HG03039 (cell line): Measurements from ENCODE around the gene TMEM150A.
"Not testable (repeated sequence)": the region's sequence is repeated elsewhere in the genome, so short reads cannot be mapped to it uniquely, and the experiment has no call there.

ENCODE experiments used
- ATAC-seq: cut with Tn5 transposase; IDR thresholded peaks from one replicate; pipeline ENCODE4 v1.9.1; 2021; ENCODE audit warnings: mild to moderate bottlenecking, moderate library complexity; ENCODE audit not compliant: unreplicated experiment

Gene TMEM150A

GRCh38 chr2:85595301-85596025 lies 7.0 kb downstream of the TMEM150A start, which contains the start of gene RNF181:
RNF181 (plus strand) TSS chr2:85595745; CDS start chr2:85595764, 19 bp downstream.
- ATAC-seq = peak; percentile 97

- no peak for ATAC-seq
These were observed 7.7 kb downstream of the TMEM150A start for GRCh38 chr2:85594715-85595300.

DNA sequence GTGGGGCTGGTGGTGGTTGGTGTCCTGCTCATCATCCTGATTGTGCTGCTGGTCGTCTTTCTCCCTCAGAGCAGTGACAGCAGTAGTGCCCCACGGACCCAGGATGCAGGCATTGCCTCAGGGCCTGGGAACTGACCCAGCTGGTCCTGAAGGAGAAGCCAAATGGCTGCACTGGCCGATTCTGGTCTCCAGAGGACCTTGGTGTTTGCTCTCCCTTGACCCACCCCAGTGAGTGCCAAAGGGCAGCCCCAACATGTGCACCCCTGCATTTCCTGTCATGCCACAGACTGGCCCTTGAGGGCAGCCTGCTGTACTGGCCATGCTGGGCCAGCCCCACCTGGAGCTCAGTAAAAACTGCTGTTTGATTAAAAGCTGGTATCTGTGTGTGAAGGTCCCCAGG lies 9.5 kb downstream of the TMEM150A start:
- no peak for ATAC-seq

- ATAC-seq = not testable (repeated sequence)
These were observed 10.2 kb downstream of the TMEM150A start for GRCh38 chr2:85592299-85592698.

DNA sequence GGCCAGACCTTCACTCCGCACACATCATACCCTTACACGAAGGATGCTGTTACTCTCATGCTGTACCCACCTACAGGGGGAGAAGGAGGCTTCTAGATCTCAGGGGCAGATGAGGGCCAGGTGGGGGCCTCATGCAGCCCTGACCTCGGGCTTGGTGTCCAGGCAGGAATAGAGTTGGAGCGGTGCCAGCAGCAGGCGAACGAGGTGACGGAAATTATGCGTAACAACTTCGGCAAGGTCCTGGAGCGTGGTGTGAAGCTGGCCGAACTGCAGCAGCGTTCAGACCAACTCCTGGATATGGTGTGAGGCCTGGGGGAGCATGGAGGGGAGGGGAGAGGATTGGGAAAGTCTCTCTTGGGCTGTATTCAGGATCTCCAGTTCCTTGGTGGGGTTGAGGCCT lies 10.9 kb downstream of the TMEM150A start:
- no peak for ATAC-seq

GRCh38 chr2:85590950-85591349 lies 11.5 kb downstream of the TMEM150A start:
- ATAC-seq = no peak

DNA sequence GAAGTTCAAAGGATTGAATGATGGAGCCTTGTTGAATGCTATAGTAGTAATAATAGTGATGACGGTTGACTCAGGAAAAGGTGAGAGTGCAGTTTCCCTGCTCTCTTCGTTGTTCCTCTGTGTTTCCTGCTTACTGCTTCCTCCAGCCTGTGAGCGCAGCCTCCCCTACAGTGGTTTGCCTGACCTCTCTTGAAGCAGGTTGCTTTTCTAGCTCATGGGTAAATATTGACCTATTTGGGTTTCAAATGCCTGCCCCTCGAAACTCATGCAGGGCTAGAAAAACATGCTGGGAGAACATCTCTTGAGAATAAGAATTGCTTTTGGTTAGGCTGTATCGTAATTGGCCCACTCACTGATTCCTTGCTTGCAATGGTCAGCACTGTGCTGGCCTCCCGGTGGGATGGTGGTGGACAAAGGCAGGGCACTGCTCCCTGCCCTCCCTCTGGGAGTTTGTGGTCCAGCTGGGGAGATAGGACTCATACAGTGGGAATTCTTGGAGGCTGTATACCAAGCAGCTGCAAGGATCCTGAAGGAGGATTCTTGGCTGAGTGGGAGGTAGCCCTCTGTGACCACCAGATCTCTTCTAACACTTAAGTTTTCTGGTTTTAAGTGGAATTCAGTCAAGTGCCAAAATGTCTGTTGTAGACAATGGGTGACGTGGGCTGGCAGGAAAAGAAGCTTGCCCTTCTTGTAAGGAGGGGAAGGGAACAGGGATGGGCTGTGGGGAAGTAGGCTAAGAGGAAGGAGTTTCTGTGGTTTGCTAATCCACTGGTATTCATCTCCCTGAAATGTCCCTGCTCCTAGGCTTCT lies 12.3 kb downstream of the TMEM150A start:
- no peak for ATAC-seq

DNA sequence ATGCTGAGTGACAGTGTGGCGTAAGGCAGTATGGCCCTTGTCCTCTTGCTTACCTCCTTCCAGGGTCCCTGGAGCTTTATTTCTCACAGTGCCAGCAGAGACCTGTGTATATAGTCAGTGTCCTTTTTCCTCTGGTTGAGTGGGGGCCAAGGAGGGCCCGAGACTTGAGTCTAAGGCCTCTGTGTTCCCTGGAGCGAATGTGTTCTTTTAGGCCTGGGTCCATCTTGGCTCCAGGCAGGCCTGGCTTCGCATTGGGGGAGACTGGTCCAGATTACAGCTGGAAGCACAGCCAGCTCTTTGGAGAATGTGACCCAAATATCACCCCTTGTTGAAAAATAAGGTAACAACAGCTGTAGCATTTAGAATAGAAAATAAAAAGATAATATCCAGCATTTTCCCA lies 13.3 kb downstream of the TMEM150A start:
- no peak for ATAC-seq

DNA sequence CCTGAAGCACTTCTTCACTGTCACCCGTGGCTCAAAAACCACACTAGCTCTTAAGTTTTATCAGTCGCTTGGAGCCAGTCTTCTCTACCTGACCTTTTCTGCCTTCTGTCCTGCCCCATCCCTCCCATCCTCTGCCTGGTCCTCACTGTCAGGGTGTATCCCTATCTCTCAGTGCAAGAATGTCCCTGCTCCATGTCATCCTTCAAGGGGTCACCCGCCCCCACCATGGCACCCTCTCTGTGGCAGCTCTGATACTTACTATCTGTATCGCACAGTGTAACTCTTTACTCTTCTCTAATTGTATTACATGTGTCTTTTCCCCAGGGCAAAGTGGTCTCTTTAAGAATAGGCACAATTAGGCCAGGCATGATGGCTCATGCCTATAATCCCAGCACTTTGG lies 13.9 kb downstream of the TMEM150A start:
- no peak for ATAC-seq

- ATAC-seq = no peak
These were observed 14.3 kb downstream of the TMEM150A start for GRCh38 chr2:85588236-85588635.

- no peak for ATAC-seq
These were observed 16.8 kb downstream of the TMEM150A start for GRCh38 chr2:85585781-85586105.

GRCh38 chr2:85584857-85585780 lies 17.4 kb downstream of the TMEM150A start:
- no peak for ATAC-seq

- no peak for ATAC-seq
These were observed 18.1 kb downstream of the TMEM150A start, which contains the start of gene VAMP5 for GRCh38 chr2:85584354-85584856. VAMP5 (plus strand) TSS chr2:85584431; CDS start chr2:85584491, 60 bp downstream.

DNA sequence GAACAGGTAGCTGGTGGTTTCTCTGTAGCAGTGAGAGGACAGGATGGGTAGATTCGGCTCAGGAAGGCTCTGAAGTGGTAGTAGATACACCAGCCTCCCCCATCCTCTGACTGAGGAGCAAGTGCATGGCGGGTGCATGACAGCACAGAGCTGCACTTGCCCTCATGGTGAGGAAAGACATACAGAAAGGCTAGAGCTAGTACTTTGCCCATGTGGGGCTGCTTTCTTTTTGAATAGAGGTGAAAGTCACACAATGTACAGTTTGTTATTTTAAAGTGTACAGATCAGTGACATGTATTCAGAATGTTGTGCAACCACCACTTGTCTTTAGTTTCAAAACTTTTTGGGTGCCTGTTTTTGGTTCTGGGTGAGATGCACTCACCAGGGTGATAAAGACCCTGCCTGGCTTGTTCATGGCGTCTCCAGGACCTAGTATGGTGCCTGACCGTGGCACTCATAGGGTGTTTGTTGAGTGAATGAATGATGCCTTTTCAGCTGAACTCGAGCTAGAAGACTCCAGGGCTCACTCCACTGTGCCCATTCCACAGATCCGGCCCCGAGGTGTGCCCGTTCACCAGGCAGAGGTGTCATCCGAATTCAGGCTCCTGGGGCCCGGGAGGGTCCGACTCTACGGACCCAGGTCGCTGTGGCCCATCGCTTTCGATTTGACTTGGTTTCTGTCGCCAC lies 18.7 kb downstream of the TMEM150A start:
- no peak for ATAC-seq

DNA sequence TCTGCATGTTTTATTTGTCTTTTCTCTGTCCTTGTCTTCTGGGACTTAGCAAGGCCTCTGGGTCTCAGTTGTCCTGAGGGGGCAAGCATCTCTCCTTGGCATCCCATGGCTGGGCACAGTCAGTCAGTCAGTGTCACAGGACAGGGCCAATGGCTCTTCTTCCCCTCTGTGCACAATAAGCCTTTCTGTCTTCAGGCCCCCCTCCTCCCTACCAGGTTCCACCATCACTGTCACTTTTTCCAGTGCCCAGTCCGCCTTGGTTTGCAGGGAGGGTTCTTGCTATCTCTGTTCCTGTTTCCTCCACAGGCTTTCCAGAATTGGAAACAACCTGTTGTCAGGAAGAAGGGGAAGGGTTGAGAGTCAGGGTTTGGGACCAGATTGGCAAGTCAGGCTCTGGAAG lies 20.0 kb downstream of the TMEM150A start:
- ATAC-seq = no peak

- ATAC-seq = no peak
These were observed 22.3 kb downstream of the TMEM150A start for GRCh38 chr2:85580206-85580605.

DNA sequence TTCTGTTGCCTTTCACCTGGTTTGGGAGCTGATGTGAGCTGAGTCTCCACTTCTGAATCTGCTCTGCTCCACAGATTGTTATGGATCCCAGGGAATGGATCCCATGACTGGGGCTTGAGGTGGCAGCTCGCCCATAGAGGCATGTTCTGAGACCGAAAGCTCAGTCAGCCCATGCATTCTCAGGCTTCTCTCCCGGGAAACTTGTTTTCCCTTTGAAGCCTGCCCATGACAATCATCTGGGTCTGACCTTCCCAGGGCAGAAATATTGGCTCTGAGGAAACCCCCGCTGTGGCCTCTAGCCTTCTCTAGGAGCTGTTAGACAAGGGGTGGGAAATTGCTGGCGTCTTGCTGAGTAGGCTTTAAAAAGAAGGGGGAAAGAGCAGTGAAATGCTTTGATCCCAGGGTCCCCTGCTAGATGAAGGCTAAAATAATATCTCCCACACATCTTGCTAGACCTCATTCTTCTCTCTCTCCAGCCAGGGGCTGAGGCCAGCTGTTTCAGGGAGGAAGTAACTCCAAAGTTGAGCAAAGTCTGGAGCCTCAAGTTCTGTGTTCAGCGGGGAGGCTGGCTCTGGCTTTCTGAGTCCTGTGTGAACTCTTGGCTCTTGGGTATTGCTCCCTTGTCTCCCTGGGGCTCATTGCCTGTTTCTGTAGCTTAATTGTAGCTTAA lies 23.1 kb downstream of the TMEM150A start:
- ATAC-seq = no peak

DNA sequence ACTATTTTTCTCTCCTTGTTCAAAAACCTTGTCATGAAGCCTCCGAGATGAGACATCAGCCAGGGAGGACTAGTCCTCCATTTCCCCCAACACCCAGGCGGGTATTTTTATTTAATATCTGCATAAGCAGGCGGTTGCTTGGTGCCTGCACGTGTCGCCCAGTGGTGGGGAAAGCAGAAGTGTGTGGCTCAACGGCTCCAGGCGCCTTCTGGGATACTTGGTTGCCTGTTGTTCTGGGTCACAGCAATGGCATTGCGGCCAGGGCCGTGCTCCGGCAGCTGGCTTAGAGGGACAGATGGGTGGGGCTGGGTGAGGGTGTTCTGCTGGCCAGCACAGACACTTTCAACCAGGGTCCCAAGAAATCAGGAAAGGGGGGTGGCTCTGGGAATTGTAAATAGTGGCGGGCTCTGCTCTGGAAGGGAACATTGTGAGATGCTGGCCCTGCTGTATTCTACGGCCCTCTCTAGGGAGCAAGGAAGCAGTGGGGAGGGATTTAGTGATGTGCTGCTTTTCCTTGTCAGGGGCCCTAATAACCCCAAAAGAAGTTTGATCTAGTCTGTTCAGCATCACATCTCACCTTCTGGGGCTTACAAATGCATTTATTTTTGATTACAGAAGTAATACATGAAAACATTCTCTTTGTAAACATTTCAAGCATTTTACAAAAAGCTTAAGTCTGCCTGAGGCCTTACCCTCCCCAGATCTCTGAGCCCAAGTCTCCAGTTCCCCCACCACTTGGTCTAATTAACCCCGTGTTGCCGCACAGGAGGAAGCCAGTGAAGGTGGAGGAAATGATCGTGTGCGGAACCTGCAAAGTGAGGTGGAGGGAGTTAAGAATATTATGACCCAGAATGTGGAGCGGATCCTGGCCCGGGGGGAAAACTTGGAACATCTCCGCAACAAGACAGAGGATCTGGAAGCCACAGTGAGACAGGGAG lies 24.0 kb downstream of the TMEM150A start:
- ATAC-seq = no peak
